Activated CD8-positive, alpha-beta T cell treated with anti-CD3 and anti-CD28 coated beads for 36 hours (primary cell): ENCODE results near the gene APBB2. TPM values are rescaled to one million over a fixed set of nuclear protein-coding genes. Genes with fewer than 3 reads are reported as not detected.

Source experiments
- ATAC-seq: fragments of 200-7000 bp; cut with Tn5 transposase; one replicate; pipeline ENCODE4 v1.10.0; 2021; ENCODE audit warnings: mild to moderate bottlenecking, moderate library complexity
- CTCF ChIA-PET: fragments of 350-600 bp; sonication (Branson Sonifier 250); formaldehyde crosslinking; loops from one replicate; lab custom pipeline; 2021; ENCODE audit warnings: antibody characterized with exemption; lab: Charles Lee
- POLR2A ChIA-PET: fragments of 350-600 bp; sonication (Branson Sonifier 250); formaldehyde crosslinking; loops from one replicate; lab custom pipeline; 2021; ENCODE audit warnings: antibody characterized with exemption; lab: Charles Lee
- DNase-seq: peaks from one replicate; pipeline ENCODE4 v3.0.0-alpha.2; 2020
- H3K27ac Mint-ChIP-seq: one replicate; pipeline ENCODE4 v1.8.0; 2021; ENCODE audit warnings: mild to moderate bottlenecking, mixed read lengths
- H3K27me3 Mint-ChIP-seq: one replicate; pipeline ENCODE4 v1.8.0; 2021; ENCODE audit warnings: mixed read lengths
- H3K36me3 Mint-ChIP-seq: one replicate; pipeline ENCODE4 v1.8.0; 2021; ENCODE audit warnings: low read depth, mixed read lengths
- H3K4me1 Mint-ChIP-seq: one replicate; pipeline ENCODE4 v1.8.0; 2021; ENCODE audit warnings: low read depth, mixed read lengths
- H3K4me3 Mint-ChIP-seq: one replicate; pipeline ENCODE4 v1.8.0; 2021; ENCODE audit warnings: mild to moderate bottlenecking, moderate library complexity, mixed read lengths
- H3K9me3 Mint-ChIP-seq: one replicate; pipeline ENCODE4 v1.8.0; 2021; ENCODE audit warnings: mixed read lengths
- intact Hi-C: fragments of 100-400 bp; cut with micrococcal nuclease; formaldehyde crosslinking; loops from one replicate; pipeline ENCODE4 v1.10.0; 2022
- total RNA-seq, 2 experiments: library from RNA; stranded (reverse); gene quantifications; one replicate each; pipeline ENCODE4 v1.2.3, GENCODE V29; 2021
- TF ChIP-seq, protein P1 (sequence below): fragments of 200-600 bp; IDR thresholded peaks from one replicate; pipeline ENCODE4 v1.8.0; 2022; ENCODE audit warnings: antibody characterized with exemption, mild to moderate bottlenecking

The APBB2 gene
- total RNA-seq, 2 experiments from 2014 or later: 0.89 to 2.3 TPM

DNA sequence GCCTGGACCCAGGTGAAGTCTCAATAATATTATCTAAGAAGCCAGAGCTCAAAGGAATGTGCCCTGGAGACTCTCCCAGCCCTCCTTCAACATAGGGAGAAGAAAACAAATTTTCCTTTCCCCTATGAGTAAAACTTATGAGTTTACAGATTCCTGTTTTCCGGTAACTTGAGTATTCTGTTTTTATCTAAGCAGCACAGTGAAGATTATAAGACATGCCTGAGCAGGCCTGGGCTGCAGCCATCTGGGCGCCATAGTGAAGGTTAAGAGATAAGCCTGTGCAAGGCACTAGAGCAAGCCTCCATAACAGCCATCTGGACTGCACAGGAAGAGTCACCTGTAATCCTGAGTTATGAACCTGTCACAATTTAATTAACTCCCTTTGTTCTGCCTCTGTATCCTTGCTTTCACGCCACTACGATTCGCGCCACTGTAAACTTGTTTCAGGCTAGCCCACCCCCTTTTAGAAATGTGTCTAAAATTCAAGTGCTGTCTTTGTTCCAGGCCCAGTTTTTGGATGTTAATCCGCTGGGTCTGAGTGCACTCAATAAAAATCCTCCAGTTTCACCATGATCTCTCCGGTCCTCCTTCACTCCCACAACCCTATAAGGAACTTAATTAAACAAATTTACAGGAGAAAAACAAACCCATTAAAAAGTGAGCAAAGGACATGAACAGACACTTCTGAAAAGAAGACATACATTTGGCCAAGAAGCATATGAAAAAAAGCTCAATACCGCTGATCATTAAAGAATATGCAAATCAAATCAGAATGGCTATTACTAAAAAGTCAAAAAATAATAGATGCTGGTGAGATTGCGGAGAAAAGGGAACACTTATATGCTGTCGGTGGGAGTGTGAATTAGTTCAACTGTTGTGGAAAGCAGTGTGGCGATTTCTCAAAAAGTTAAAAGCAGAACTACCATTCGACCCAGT lies 189.5 kb downstream of the APBB2 start:
- Mint-ChIP-seq H3K27me3 (no peaks in the 10 kb centered on the region), H3K4me1 (no peaks in the 10 kb centered on the region), H3K9me3 (peaks cover 36% of the 10 kb centered on the region), H3K36me3 (peaks cover 4% of the 10 kb centered on the region), H3K4me3 (no peak overlapping the region), H3K27ac (no peak overlapping the region)
- ChIA-PET CTCF (no interaction called here), POLR2A (interaction anchor here (0.6 kb wide), 1 partner anchor 1214 kb away, joined by 3 read pairs; no protein-coding TSS in a partner anchor)
- DNase-seq (no peak), ATAC-seq (no peak)
- intact Hi-C loops: no loop called here
- TF ChIP-seq, protein P1, sequence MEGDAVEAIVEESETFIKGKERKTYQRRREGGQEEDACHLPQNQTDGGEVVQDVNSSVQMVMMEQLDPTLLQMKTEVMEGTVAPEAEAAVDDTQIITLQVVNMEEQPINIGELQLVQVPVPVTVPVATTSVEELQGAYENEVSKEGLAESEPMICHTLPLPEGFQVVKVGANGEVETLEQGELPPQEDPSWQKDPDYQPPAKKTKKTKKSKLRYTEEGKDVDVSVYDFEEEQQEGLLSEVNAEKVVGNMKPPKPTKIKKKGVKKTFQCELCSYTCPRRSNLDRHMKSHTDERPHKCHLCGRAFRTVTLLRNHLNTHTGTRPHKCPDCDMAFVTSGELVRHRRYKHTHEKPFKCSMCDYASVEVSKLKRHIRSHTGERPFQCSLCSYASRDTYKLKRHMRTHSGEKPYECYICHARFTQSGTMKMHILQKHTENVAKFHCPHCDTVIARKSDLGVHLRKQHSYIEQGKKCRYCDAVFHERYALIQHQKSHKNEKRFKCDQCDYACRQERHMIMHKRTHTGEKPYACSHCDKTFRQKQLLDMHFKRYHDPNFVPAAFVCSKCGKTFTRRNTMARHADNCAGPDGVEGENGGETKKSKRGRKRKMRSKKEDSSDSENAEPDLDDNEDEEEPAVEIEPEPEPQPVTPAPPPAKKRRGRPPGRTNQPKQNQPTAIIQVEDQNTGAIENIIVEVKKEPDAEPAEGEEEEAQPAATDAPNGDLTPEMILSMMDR: no peak

DNA sequence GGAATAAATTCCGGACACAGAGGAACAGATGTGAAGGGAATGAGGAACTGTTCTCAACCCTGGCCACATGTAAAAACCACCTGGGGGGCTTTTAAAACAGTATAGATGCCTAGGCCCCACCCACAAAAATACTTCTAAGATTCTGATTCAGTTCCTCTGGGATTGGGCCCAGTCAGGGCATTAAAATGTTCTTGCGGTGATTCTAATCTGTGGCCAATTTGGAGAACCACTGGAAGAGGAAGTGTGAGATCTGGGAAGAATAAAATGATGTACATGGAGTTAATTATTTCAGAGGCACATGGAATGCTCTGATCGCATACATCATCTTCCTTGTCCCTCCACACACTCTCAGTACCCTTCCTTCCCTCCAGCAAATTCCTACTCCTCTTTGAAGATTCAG lies 192.2 kb downstream of the APBB2 start:
- intact Hi-C loops: no loop called here
- no peak overlapping the region for H3K27ac Mint-ChIP-seq
- no peak for DNase-seq
- no peaks in the 10 kb centered on the region for H3K4me1 Mint-ChIP-seq
- peaks cover 4% of the 10 kb centered on the region for H3K36me3 Mint-ChIP-seq
- ATAC-seq: no peak
- CTCF ChIA-PET: no interaction called here
- TF ChIP-seq, protein P1: no peak
- H3K9me3 Mint-ChIP-seq: peaks cover 28% of the 10 kb centered on the region
- no peaks in the 10 kb centered on the region for H3K27me3 Mint-ChIP-seq
- no peak overlapping the region for H3K4me3 Mint-ChIP-seq
- POLR2A ChIA-PET: no interaction called here

DNA sequence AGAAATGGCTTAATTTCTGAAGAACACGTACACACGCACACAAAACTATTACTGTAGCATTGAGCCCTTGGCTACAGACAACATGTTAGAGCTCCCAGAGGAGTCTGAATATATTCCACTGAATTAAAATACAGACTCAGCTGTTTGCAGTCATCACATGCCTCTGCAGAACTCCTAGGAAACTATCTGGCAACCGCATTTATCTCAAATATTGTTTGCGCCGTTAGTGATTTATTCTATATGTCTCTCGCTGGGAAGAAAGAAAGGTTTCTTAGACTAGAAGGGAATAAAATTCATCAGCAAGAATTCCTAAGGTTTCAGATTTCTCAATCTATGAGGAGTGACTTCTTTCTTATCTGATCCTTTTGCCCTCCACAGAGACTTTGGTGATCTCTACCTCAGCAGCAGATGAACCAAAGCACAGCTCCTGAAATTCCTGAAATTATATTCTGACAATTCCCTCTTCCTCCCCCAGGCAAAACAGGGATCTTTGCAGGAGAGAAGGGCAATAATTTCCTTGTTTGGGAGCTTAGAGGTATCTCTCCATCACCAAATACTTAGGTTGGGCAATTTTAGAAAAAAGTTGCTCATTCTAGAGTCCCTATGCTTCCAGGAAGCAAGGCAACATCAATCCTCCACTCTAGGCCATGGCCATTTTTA lies 199.2 kb downstream of the APBB2 start:
- TF ChIP-seq, protein P1: no peak
- ATAC-seq: no peak
- CTCF ChIA-PET: interaction anchor here (0.7 to 1.0 kb wide), 2 partner anchors 13 to 39 kb away, joined by 3 read pairs; no protein-coding TSS in a partner anchor
- Mint-ChIP-seq H3K36me3 (no peaks in the 10 kb centered on the region), H3K27me3 (no peaks in the 10 kb centered on the region), H3K4me1 (no peaks in the 10 kb centered on the region), H3K27ac (no peak overlapping the region), H3K4me3 (no peak overlapping the region), H3K9me3 (no peaks in the 10 kb centered on the region)
- POLR2A ChIA-PET: no interaction called here
- DNase-seq: no peak
- intact Hi-C loops: no loop called here

DNA sequence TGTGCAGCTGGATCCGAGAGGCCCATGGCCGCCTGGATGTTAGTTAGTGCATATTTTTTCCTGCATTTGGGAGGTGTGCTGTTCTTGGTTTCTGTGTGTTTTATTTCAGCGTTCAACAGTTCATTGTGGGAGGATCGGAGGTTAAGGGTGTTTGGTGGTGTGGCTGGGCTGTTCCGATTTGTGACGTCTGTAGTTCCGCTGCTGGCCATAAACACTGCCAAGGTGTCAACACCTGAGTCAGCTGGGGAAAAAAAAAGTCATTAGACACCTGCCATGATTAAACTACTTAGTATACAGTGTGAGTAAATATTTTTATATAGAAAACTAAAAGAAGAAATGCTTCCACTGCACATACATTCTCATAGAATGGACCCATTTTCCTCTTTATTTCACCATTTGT lies 200.2 kb downstream of the APBB2 start:
- POLR2A ChIA-PET: no interaction called here
- no peaks in the 10 kb centered on the region for H3K9me3 Mint-ChIP-seq

More for the DNA sequence above, 200.2 kb downstream of the APBB2 start:
- Mint-ChIP-seq H3K4me1 (no peaks in the 10 kb centered on the region), H3K36me3 (no peaks in the 10 kb centered on the region), H3K27ac (no peak overlapping the region), H3K27me3 (no peaks in the 10 kb centered on the region), H3K4me3 (no peak overlapping the region)
- CTCF ChIA-PET: interaction anchor here (1.0 kb wide), 1 partner anchor 12 kb away, joined by 3 read pairs; no protein-coding TSS in a partner anchor
- TF ChIP-seq, protein P1: no peak
- intact Hi-C loops: no loop called here
- ATAC-seq (no peak), DNase-seq (no peak)
